Ovary (tissue), 9 donors: Measurements from ENCODE around the gene STAT5B. TPM values are rescaled to one million over a fixed set of nuclear protein-coding genes. Genes with fewer than 3 reads are reported as not detected.
"Not testable (repeated sequence)": the region's sequence is repeated elsewhere in the genome, so short reads cannot be mapped to it uniquely, and the experiment has no call there.

Experiments used
- DNase-seq, 5 donors: peaks; one replicate each; pipeline ENCODE4 v3.0.0-alpha.2; 2019 to 2020
- H3K27ac ChIP-seq, 2 donors: fragments of 200-600 bp; one replicate each; pipeline versions ENCODE4 v1.5.1 to v1.8.0; 2019 to 2022
- H3K27me3 ChIP-seq: fragments of 200-600 bp; one replicate; pipeline ENCODE4 v1.8.0; 2022
- H3K36me3 ChIP-seq: fragments of 200-600 bp; sonication (generic); one replicate; pipeline ENCODE4 v1.5.1; 2019
- H3K4me1 ChIP-seq: one replicate; pipeline ENCODE4 v1.8.1; 2013; ENCODE audit warnings: mild to moderate bottlenecking, moderate library complexity; ENCODE audit not compliant: insufficient read depth
- H3K4me3 ChIP-seq: fragments of 200-600 bp; sonication (generic); one replicate; pipeline ENCODE4 v1.5.1; 2017
- H3K9me3 ChIP-seq, 2 donors: fragments of 200-600 bp in 1 of 2; sonication (generic) in 1 of 2; one replicate each; pipeline versions ENCODE4 v1.5.1 to v1.8.1; 2013 to 2019; ENCODE audit warnings: mild to moderate bottlenecking in 1 of 2, moderate library complexity in 1 of 2
- EP300 ChIP-seq: sonication (generic); formaldehyde crosslinking; IDR thresholded peaks from one replicate; pipeline ENCODE4 v1.6.1; 2017; ENCODE audit warnings: antibody characterized with exemption
- POLR2A ChIP-seq: fragments of 450-650 bp; IDR thresholded peaks from one replicate; pipeline ENCODE4 v1.6.1; 2017; ENCODE audit warnings: antibody characterized with exemption, mild to moderate bottlenecking, moderate library complexity
- WGBS, 3 donors: extraction: QIAGEN DNeasy Blood & Tissue Kit in 1 of 3; methylation state at CpG; one replicate each; pipeline versions ENCODE4 v1.1.5 to v1.1.7; 2013 to 2017; 5-methylcytosine and 5-hydroxymethylcytosine counted together
- intact Hi-C, 4 donors: fragments of 100-400 bp; cut with DNase I; formaldehyde crosslinking; loops; one replicate each; pipeline versions ENCODE4 v1.11.0 to v1.15.1; 2022 to 2023
- polyA plus RNA-seq, 2 donors: library from polyadenylated mRNA; stranded (reverse); fragments of 200-250 nt in 1 of 2; fragments of 350-450 nt in 1 of 2; fragmentation: Illumina TruSeq in 1 of 2; extraction: RNeasy Lipid Tissue Mini Kit (QIAGEN cat#74804) in 1 of 2; gene quantifications; one replicate each; pipeline ENCODE4 v1.2.3, GENCODE V29; 2013 to 2014
- total RNA-seq, 7 donors: library from RNA; depleted of rRNA in 2 of 7; stranded (reverse); fragments of >200 nt in 2 of 7; fragmentation: NEBNext Ultra II Directional in 3 of 7; extraction: Animal tissue kit (Norgen Biotek cat#: 25700) in 3 of 7; gene quantifications; one replicate each; pipeline versions ENCODE4 v1.1.0 to v1.2.4, GENCODE V29; 2016 to 2023
- TF ChIP-seq, protein P1 (sequence below), 3 donors: fragments of 450-650 bp in 2 of 3; fragments of 200-600 bp in 1 of 3; IDR thresholded peaks; one replicate each; pipeline versions ENCODE4 v1.5.1 to v1.8.0; 2016 to 2022; ENCODE audit warnings: antibody characterized with exemption in 3 of 3, mild to moderate bottlenecking in 1 of 3
- donor health status: DM: no; HTN: no; CAD: no; lungs with moderate emphysema.
- donor health status: DM: no; HTN: no; CAD: no.
- donor health status: Bipolar disorder and iron deficiency.
- donor health status: DM: yes; HTN: yes; CAD: no.
- donor health status: DM: no; HTN: no; CAD: no.
- donor health status: DM: yes; HTN: yes; CAD: no.

The STAT5B gene
- total and polyA plus RNA-seq, 9 donors, result 66.1 to 176 (median 108) TPM

DNA sequence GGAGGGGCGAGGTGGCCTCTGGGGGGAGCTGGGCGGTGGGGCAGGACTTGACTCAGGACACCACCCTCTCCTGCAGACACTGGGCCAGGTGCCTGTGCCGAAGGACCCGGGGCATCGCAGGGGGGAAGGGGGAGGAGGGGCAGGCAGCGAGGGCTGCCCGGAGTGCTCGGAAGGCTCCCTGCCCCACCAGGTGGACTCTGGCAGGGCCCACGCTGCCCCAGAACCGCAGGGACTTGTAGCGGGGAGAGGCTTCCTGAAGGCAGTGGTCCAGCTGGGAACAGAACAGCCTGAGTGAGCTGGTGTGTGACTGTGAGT lies 86.6 kb downstream of the STAT5B start:
- no peak for DNase-seq
- TF ChIP-seq, protein P1, sequence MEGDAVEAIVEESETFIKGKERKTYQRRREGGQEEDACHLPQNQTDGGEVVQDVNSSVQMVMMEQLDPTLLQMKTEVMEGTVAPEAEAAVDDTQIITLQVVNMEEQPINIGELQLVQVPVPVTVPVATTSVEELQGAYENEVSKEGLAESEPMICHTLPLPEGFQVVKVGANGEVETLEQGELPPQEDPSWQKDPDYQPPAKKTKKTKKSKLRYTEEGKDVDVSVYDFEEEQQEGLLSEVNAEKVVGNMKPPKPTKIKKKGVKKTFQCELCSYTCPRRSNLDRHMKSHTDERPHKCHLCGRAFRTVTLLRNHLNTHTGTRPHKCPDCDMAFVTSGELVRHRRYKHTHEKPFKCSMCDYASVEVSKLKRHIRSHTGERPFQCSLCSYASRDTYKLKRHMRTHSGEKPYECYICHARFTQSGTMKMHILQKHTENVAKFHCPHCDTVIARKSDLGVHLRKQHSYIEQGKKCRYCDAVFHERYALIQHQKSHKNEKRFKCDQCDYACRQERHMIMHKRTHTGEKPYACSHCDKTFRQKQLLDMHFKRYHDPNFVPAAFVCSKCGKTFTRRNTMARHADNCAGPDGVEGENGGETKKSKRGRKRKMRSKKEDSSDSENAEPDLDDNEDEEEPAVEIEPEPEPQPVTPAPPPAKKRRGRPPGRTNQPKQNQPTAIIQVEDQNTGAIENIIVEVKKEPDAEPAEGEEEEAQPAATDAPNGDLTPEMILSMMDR (IDR thresholded peaks at IDR 0.05), result no peak
- TF ChIP-seq EP300 (no peak), POLR2A (no peak)
- no peak overlapping the region for H3K27ac ChIP-seq
- H3K27me3 ChIP-seq, result no peaks in the 10 kb centered on the region
- intact Hi-C loops, result no loop called here
- peaks cover 9% of the 10 kb centered on the region for H3K4me1 ChIP-seq
- H3K9me3 ChIP-seq, result no peaks in the 10 kb centered on the region
- H3K4me3 ChIP-seq, result no peak overlapping the region
- H3K36me3 ChIP-seq, result no peaks in the 10 kb centered on the region
- WGBS, 3 donors, result 66 to 78% (median 72%) methylated on average over 8 to 11 of the region's 11 CpGs

DNA sequence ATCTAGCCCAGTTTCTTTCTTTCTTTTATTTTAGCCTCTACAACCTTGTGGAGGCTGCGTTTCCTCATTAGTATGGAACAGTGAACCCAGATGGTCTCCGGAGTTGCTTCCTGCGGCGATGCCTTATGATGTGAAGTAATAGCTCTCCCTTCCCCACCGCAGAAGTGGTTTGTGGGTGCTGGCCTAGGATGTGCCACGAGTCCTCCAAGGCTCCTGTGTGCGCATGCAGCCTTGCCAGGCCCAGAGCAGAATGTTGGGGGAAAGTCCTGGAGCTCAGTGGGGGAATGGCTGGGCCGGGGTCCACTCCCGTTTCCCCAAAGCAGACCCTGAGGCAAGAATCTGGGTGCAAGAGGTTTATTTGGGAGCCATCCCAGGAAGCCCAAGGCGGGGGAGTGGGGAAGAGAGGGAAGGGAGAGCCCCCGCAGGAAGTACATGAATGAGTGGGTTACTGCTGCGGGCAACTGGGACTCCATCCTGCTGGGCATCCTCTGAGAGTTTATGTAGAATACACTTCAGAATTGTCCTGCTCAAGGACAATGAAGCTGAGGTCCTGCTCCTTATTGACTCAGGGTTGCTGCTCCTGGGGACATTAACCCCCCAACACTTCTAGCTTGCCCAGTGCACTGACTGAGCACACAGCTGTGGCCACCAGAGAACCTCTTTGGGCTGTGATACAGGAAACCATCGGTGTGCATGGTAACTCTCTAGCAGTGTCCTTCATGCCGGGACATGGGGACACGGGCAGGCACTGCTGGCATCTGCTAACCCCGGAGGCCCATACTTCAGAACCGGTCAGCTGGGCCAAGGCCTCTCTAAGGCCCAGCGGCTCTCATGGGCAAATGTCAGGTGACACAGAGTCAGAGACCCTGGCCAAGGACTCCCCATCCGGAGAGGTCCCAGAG lies 87.2 kb downstream of the STAT5B start:
- WGBS, 3 donors, result 76 to 85% (median 77%) methylated on average over 19 of the region's 19 CpGs
- H3K27me3 ChIP-seq, result no peaks in the 10 kb centered on the region
- no peak for DNase-seq
- H3K27ac ChIP-seq, result no peak overlapping the region
- intact Hi-C loops, result no loop called here
- H3K36me3 ChIP-seq, result no peaks in the 10 kb centered on the region
- peaks cover 10% of the 10 kb centered on the region for H3K4me1 ChIP-seq
- no peak overlapping the region for H3K4me3 ChIP-seq
- no peaks in the 10 kb centered on the region for H3K9me3 ChIP-seq
- TF ChIP-seq, protein P1 (IDR thresholded peaks at IDR 0.05), result no peak

DNA sequence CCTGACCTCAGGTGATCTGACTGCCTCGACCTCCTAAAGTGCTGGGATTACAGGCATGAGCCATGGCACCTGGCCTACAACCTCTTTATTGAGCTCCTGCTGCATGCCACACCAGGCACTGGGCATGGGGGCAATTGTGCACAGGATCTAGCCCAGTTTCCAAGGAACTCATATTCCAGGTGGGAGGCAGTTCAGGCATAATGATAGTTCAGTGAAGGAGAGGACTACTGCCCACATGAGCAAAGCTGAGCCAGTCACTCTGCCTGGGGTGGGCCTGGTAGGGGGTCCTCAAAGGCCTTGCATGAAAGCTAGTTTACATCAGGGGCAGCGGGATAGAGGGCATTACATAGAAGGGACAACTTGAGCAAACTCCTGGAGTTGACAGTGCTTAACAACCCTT lies 88.4 kb downstream of the STAT5B start:
- Histone ChIP-seq H3K36me3 (no peaks in the 10 kb centered on the region), H3K4me3 (no peak overlapping the region), H3K9me3 (no peaks in the 10 kb centered on the region), H3K4me1 (peaks cover 8% of the 10 kb centered on the region), H3K27ac (no peak overlapping the region), H3K27me3 (no peaks in the 10 kb centered on the region)
- intact Hi-C loops, result no loop called here
- WGBS, 3 donors, result 72 to 78% (median 75%) methylated on average over 2 of the region's 2 CpGs
- DNase-seq, result no peak
- TF ChIP-seq EP300 (no peak), POLR2A (no peak)
- TF ChIP-seq, protein P1 (IDR thresholded peaks at IDR 0.05), result no peak

DNA sequence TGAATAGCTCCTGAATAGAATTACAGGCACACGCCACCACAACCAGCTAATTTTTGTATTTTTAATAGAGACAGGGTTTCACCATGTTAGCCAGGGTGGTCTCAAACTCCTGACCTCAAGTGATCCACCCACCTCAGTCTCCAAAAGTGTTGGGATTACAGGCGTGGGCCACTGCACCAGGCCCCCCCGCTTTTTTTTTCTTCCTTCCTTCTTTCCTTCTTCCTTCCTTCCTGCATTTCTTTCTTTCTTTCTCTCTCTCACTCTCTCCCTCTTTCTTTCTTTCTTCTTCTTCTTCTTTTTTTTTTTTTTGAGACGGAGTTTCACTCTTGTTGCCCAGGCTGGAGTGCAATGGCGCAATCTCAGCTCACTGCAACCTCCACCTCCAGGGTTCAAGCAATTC lies 90.0 kb downstream of the STAT5B start:
- DNase-seq, H3K36me3 ChIP-seq, intact Hi-C loops, H3K9me3 ChIP-seq, H3K27me3 ChIP-seq, H3K27ac ChIP-seq, H3K4me1 ChIP-seq, H3K4me3 ChIP-seq: not testable (repeated sequence)
- 87 to 89% (median 87%) methylated on average over 5 of the region's 5 CpGs for WGBS, 3 donors

DNA sequence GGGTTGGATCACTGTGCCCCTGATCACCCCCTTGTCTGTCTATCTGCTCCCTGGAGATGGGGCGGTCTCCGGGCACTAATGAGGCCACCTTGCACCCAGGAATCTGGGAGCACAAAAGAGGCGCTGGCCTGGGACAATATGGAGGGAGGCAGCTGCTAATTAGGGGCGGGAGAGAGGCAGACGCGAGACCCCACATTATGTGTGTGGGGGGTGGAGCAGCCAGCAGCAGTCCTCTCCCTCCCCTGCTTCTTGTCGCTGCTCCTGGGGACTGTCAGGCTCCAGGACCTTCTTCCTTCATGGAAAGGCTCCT lies 90.6 kb downstream of the STAT5B start:
- intact Hi-C loops, result no loop called here
- WGBS, 3 donors, result 68 to 81% (median 78%) methylated on average over 7 of the region's 7 CpGs
- Histone ChIP-seq H3K36me3 (no peaks in the 10 kb centered on the region), H3K27ac (no peak overlapping the region), H3K9me3 (no peaks in the 10 kb centered on the region), H3K4me1 (peaks cover 12% of the 10 kb centered on the region), H3K27me3 (no peaks in the 10 kb centered on the region), H3K4me3 (no peak overlapping the region)
- no peak for DNase-seq
- TF ChIP-seq EP300, result no peak
